ENCODE data around the gene GLIPR1L2.

GRCh38 chr12:75444429-75445136 lies 53.7 kb downstream of the GLIPR1L2 start:
- TF ChIP-seq POLR2AphosphoS5 (IDR thresholded peaks at IDR 0.05; ENCODE audit: low read depth): no peak
- no peak for TF ChIP-seq REST (IDR thresholded peaks at IDR 0.05; ENCODE audit: unreplicated experiment)
- no peak for TF ChIP-seq JUNB (IDR thresholded peaks at IDR 0.05; ENCODE audit: unreplicated experiment)
- TF ChIP-seq CTCF (conservative IDR thresholded peaks at IDR 0.05; ENCODE audit: low read depth in 2 of 2): no peak
- TF ChIP-seq EZH2 (IDR thresholded peaks at IDR 0.05; ENCODE audit: low read depth, unreplicated experiment): no peak
- TF ChIP-seq ZNF331 (CRISPR knock-in tag; IDR thresholded peaks at IDR 0.05; ENCODE audit: low read depth): no peak
- TF ChIP-seq EZH2phosphoT487 (IDR thresholded peaks at IDR 0.05; ENCODE audit: unreplicated experiment): no peak

All from GM23338 (cell line).